T-helper 1 cell treated with Interleukin-12 subunit alpha and Interleukin-12 subunit beta and Interleukin-4 antibody, amounts not matched to agents 30 μg/mL and 1 μg/mL, for 36 hours (primary cell): Measurements from ENCODE around the gene ZNF334.

Experiments
- H3K27ac Mint-ChIP-seq: one replicate; pipeline ENCODE4 v1.8.0; 2021; ENCODE audit warnings: mild to moderate bottlenecking, mixed read lengths
- H3K27me3 Mint-ChIP-seq: one replicate; pipeline ENCODE4 v1.8.0; 2021; ENCODE audit warnings: low read depth, mixed read lengths
- H3K36me3 Mint-ChIP-seq: one replicate; pipeline ENCODE4 v1.8.0; 2021; ENCODE audit warnings: low read depth, mixed read lengths
- H3K4me1 Mint-ChIP-seq: one replicate; pipeline ENCODE4 v1.8.0; 2021; ENCODE audit warnings: low read depth, mixed read lengths
- H3K4me3 Mint-ChIP-seq: one replicate; pipeline ENCODE4 v1.8.0; 2021; ENCODE audit warnings: mild to moderate bottlenecking, moderate library complexity, mixed read lengths
- H3K9me3 Mint-ChIP-seq: one replicate; pipeline ENCODE4 v1.8.0; 2021; ENCODE audit warnings: mixed read lengths

The ZNF334 gene

DNA sequence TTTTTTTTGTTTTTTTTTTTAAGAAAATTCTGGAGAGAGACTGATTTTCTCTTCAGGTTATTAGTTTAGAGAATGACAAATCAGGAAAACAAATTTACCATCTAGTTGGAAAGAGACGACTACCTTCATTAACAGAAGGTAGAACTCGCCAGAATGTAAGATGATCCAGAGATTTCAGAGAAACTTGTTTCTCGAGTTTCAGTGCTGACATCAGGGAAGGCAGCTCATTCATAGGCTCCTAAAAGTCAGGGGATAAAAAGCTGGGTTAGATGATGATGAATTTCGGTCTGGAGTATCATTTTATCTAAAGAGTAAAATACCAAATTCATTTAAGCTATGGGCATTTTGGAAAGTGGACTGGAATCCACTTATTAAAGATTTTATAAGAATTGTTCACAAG lies 27.9 kb downstream of the ZNF334 start:
- Mint-ChIP-seq H3K9me3 (no peaks in the 10 kb centered on the region), H3K36me3 (no peaks in the 10 kb centered on the region), H3K27ac (no peak overlapping the region), H3K4me1 (peaks cover 3% of the 10 kb centered on the region), H3K4me3 (no peak overlapping the region), H3K27me3 (peaks cover 61% of the 10 kb centered on the region)

DNA sequence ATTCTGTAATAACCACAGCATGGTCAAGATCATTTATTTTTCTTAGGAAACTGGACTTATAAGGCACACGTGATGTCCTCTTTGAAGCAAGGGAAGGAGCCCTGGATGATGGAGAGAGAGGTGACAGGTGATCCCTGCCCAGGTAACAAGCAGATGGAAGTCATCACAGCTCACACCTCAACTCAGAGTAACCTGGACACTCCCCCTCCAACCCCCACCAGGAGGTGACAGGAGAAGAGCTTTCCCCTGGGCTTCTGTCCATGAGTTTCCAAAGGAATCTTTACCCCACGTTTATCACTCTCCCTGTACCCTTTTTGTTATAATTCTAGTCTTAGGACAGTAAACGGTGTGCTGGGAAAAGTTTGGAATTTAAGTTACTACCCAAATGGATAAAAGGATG lies 28.4 kb downstream of the ZNF334 start:
- Mint-ChIP-seq H3K27me3 (peaks cover 62% of the 10 kb centered on the region), H3K4me1 (peaks cover 3% of the 10 kb centered on the region), H3K9me3 (no peaks in the 10 kb centered on the region), H3K27ac (no peak overlapping the region), H3K36me3 (no peaks in the 10 kb centered on the region), H3K4me3 (no peak overlapping the region)

- no peak overlapping the region for H3K27ac Mint-ChIP-seq
- H3K9me3 Mint-ChIP-seq, result no peaks in the 10 kb centered on the region
- peaks cover 62% of the 10 kb centered on the region for H3K27me3 Mint-ChIP-seq
- H3K4me3 Mint-ChIP-seq, result no peak overlapping the region
- no peaks in the 10 kb centered on the region for H3K36me3 Mint-ChIP-seq
- H3K4me1 Mint-ChIP-seq, result peaks cover 3% of the 10 kb centered on the region
Measured at GRCh38 chr20:46483879-46484278, 29.5 kb downstream of the ZNF334 start.

DNA sequence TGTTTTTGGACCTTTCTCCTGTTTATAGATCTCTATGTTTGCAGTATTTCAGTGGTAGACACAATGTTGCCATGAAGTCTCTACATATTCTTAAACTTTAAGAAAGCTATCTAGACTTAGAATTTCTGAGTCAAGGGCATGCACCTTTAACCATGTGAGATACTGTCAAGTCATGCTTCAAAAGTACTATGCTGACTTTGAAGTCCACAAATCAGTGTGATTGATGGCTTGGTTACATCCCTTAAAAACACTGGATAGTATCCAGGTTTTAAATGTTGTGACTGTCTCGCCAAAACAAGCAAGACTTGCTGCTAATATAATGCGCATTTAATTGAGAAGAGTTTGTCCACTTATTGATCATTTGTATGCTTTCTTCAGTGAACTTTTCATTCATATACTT lies 30.5 kb downstream of the ZNF334 start:
- H3K9me3 Mint-ChIP-seq, result no peaks in the 10 kb centered on the region

GRCh38 chr20:46477640-46478039 lies 35.7 kb downstream of the ZNF334 start:
- Mint-ChIP-seq H3K36me3 (no peaks in the 10 kb centered on the region), H3K27me3 (peaks cover 30% of the 10 kb centered on the region), H3K27ac (no peak overlapping the region), H3K4me1 (no peaks in the 10 kb centered on the region), H3K9me3 (no peaks in the 10 kb centered on the region), H3K4me3 (no peak overlapping the region)

More for the DNA sequence above, 30.5 kb downstream of the ZNF334 start:
- Mint-ChIP-seq H3K4me1 (peaks cover 3% of the 10 kb centered on the region), H3K27ac (no peak overlapping the region), H3K27me3 (peaks cover 56% of the 10 kb centered on the region), H3K36me3 (no peaks in the 10 kb centered on the region), H3K4me3 (no peak overlapping the region)

GRCh38 chr20:46477225-46477624 lies 36.1 kb downstream of the ZNF334 start:
- Mint-ChIP-seq H3K36me3 (no peaks in the 10 kb centered on the region), H3K27ac (no peak overlapping the region), H3K9me3 (no peaks in the 10 kb centered on the region), H3K27me3 (peaks cover 31% of the 10 kb centered on the region), H3K4me1 (no peaks in the 10 kb centered on the region), H3K4me3 (no peak overlapping the region)

DNA sequence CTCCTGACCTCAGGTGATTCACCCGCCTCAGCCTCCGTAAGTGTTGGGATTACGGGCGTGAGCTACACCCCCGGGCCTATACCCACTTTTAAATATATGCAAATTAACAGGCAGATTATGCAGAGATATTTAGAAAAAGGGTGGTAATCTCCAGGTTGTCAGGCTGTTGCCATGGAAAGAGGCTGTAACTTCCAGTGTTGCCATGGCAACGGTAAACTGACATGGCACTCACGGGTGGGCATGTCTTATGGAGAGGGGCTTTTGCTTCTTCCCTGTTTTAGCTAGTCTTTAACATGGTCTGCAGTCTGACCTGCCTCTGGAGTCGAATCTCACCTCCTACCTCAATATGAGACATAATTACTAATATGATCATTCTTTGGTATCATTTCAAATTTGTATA lies 44.9 kb downstream of the ZNF334 start:
- Mint-ChIP-seq H3K9me3 (no peaks in the 10 kb centered on the region), H3K4me1 (no peaks in the 10 kb centered on the region), H3K27ac (no peak overlapping the region), H3K4me3 (no peak overlapping the region), H3K36me3 (no peaks in the 10 kb centered on the region), H3K27me3 (peaks cover 16% of the 10 kb centered on the region)

DNA sequence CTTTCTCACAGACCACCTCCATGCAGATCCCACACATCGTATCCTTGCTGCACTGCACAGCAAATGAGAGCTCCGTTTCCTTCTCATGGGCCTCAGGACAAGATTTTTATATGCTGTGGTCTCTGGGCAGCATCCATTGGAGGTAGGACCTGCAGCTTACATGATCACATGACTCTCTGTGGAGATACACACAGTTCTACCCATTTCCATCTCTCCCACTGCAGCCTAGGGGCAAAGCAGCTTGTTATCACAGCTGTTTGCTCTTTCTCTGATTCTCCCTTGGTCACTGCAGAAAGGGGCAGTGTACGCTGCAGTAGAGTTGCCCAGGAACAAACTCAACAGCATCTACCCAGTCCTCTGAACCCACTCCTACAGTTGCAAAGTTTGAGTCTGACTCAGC lies 48.9 kb downstream of the ZNF334 start:
- Mint-ChIP-seq H3K9me3 (no peaks in the 10 kb centered on the region), H3K4me3 (no peak overlapping the region), H3K4me1 (no peaks in the 10 kb centered on the region), H3K36me3 (no peaks in the 10 kb centered on the region), H3K27me3 (peaks cover 20% of the 10 kb centered on the region), H3K27ac (no peak overlapping the region)

GRCh38 chr20:46463852-46464251 lies 49.5 kb downstream of the ZNF334 start:
- H3K4me1 Mint-ChIP-seq, result no peaks in the 10 kb centered on the region
- peaks cover 26% of the 10 kb centered on the region for H3K27me3 Mint-ChIP-seq
- H3K27ac Mint-ChIP-seq, result no peak overlapping the region
- H3K36me3 Mint-ChIP-seq, result no peaks in the 10 kb centered on the region
- H3K4me3 Mint-ChIP-seq, result no peak overlapping the region
- H3K9me3 Mint-ChIP-seq, result no peaks in the 10 kb centered on the region

DNA sequence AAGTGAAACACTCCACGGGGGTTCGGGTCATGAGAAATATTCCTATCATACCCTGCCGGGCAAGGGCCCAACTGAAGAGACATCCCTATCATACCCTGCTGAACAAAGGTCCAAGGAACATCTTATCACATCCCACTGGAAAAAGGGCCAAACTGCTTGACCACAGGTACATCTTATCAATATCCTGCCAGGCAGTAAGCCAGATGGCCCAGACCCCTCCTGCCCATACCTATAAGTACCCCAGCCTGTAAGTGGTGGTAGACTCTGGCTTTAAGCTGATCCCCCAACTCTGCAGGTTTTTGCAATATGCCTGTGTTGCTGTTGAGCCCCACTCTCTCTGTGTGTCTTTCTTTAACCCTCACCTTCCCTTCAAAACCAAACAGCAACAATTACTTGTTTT lies 51.6 kb downstream of the ZNF334 start:
- Mint-ChIP-seq H3K27me3 (peaks cover 27% of the 10 kb centered on the region), H3K4me3 (no peak overlapping the region), H3K4me1 (no peaks in the 10 kb centered on the region), H3K9me3 (peaks cover 8% of the 10 kb centered on the region), H3K36me3 (no peaks in the 10 kb centered on the region), H3K27ac (no peak overlapping the region)

DNA sequence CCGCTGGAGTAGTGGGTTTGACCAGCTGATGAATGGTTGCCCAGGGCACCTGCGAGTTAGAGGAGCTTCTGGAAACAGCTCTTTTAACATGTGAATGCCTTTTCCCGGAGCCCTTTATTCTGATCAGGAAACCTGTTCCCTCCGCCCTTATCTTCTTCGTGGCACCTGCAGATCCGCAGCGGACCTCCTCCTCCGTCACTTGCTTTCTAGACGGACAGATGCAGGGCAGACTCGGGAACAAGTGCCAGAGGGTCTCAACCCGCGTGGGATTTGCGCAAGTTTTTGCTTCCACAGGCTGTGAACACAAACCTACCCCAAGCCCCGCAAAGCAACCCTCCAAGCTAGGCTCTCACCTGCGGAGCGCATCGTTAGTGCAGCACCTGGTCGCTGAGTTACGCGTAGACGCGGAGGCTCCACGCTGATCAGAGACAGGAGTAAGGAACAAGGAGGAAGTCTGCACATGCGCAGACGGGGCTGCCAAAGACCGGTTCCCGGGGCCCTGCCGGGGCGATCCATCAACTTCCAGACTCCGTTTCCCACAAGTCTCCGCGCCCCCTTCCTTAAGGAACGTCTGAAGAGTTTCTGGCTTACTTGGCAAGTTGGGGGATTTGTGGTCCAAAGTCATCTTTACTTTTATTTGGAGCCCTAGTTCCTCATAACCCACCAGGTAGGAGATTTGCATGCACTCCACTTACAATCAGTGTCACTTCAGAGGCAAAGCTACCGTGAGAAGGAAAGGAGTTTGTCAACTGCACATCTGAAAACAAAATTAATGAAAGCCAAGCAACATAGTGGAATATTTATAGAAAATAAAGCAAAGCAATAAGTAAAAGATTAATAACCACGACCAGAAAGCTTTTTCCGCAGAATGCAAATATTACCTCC lies 54.3 kb downstream of the ZNF334 start:
- Mint-ChIP-seq H3K36me3 (peaks cover 5% of the 10 kb centered on the region), H3K4me1 (no peaks in the 10 kb centered on the region), H3K4me3 (no peak overlapping the region), H3K27ac (no peak overlapping the region), H3K9me3 (peaks cover 30% of the 10 kb centered on the region), H3K27me3 (peaks cover 25% of the 10 kb centered on the region)

DNA sequence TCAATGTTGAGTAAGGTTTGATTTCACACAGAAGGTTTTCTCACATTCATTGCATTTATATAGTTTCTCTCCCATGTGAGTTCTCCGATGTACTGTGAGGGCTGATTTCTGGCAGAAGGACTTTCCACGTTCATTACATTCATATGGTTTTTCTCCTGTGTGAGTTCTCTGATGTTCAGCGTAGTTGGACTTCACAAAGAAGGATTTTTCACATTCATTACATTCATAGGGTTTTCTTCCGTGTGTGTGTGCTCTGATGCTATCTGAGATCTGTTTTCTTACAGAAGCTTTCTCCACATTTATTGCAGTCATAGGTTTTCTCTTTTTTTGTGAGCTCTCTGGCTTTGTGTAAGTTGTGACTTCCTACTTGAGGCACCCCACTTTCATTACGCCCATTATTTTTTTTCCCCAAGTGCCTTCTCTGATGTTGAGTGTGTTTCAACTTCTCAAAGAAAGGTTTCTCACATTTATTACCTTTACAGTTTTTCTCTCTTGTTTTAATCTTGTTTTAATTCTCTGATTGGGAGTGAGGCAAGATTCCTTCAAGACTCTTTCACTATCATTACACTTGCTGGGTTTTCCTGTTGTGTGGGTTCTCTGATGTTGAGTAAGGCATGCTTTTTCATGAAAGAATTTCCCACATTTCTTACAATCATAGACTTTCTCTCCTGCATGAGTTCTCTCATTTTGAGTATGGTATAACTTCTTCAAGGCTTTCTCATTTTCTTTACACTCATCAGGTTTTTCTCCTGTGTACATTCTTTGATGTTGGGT lies 56.9 kb downstream of the ZNF334 start:
- Mint-ChIP-seq H3K36me3 (peaks cover 5% of the 10 kb centered on the region), H3K4me1 (no peaks in the 10 kb centered on the region), H3K4me3 (no peak overlapping the region), H3K27me3 (peaks cover 19% of the 10 kb centered on the region), H3K27ac (no peak overlapping the region), H3K9me3 (peaks cover 30% of the 10 kb centered on the region)

DNA sequence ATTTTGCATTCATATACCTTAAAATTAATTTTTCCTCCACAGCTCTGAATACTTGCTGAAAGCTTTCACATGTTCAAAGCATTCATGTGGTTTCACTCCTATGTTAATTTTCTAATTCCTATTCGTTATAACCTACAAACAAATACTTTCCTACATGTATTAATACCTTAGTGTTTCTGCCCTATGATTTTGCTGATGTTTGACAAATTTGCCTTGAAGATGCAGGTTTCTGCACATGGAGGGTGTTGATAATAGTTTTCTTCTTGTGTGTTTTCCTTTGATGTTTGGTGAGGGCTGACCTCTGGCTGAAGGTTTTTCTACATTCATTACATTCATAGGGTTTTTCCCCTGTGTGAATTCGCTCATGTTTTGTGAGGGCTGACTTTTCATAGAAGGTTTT lies 57.6 kb downstream of the ZNF334 start:
- peaks cover 30% of the 10 kb centered on the region for H3K9me3 Mint-ChIP-seq
- peaks cover 21% of the 10 kb centered on the region for H3K27me3 Mint-ChIP-seq
- H3K36me3 Mint-ChIP-seq, result peaks cover 5% of the 10 kb centered on the region
- H3K4me3 Mint-ChIP-seq, result no peak overlapping the region
- no peak overlapping the region for H3K27ac Mint-ChIP-seq
- H3K4me1 Mint-ChIP-seq, result no peaks in the 10 kb centered on the region
